Astrocyte (in vitro differentiated cells and primary cell): ENCODE results near the gene JMJD6. TPM values are rescaled to one million over a fixed set of nuclear protein-coding genes. Genes with fewer than 3 reads are reported as not detected.
A peak's percentile ranks its signal among the peaks of the same experiment; 100 is the strongest.
"Not testable (repeated sequence)": the region's sequence is repeated elsewhere in the genome, so short reads cannot be mapped to it uniquely, and the experiment has no call there.

ENCODE experiments used
- DNase-seq: peaks from one replicate; pipeline ENCODE4 v3.0.0-alpha.2; 2010; ENCODE audit warnings: low read depth
- FAIRE-seq: peaks from 2 replicates; lab custom pipeline; 2011; peaks lifted over from hg19 to GRCh38; lab: Jason Lieb, UNC
- H2AFZ ChIP-seq: 2 replicates; pipeline ENCODE4 v1.6.0; 2012; ENCODE audit warnings: low read depth, low read length, inconsistent platforms
- H3K27ac ChIP-seq: 2 replicates; pipeline ENCODE4 v1.5.1; 2011; ENCODE audit warnings: low read depth, low read length, inconsistent platforms
- H3K27me3 ChIP-seq: 2 replicates; pipeline ENCODE4 v1.6.0; 2011; ENCODE audit warnings: low read length, inconsistent platforms; ENCODE audit not compliant: insufficient read depth
- H3K36me3 ChIP-seq: 2 replicates; pipeline ENCODE4 v1.5.1; 2011; ENCODE audit warnings: low read length, inconsistent platforms; ENCODE audit not compliant: insufficient read depth
- H3K4me1 ChIP-seq: 2 replicates; pipeline ENCODE4 v1.5.1; 2011; ENCODE audit warnings: low read length, inconsistent platforms; ENCODE audit not compliant: insufficient read depth
- H3K4me2 ChIP-seq: 2 replicates; pipeline ENCODE4 v1.6.0; 2012; ENCODE audit warnings: low read length, inconsistent platforms
- H3K4me3 ChIP-seq: 2 replicates; pipeline ENCODE4 v1.5.1; 2011; ENCODE audit warnings: low read depth, mild to moderate bottlenecking, low read length, inconsistent platforms; ENCODE audit not compliant: insufficient read depth
- H3K79me2 ChIP-seq: 2 replicates; pipeline ENCODE4 v1.6.0; 2012; ENCODE audit warnings: mild to moderate bottlenecking, low read length, inconsistent platforms; ENCODE audit not compliant: insufficient read depth
- H3K9ac ChIP-seq: 2 replicates; pipeline ENCODE4 v1.6.0; 2012; ENCODE audit warnings: mild to moderate bottlenecking, low read length, inconsistent platforms
- H3K9me3 ChIP-seq: 2 replicates; pipeline ENCODE4 v1.5.1; 2012; ENCODE audit warnings: low read depth, mild to moderate bottlenecking, low read length, inconsistent platforms; ENCODE audit not compliant: insufficient read depth
- H4K20me1 ChIP-seq: 2 replicates; pipeline ENCODE4 v1.6.0; 2012; ENCODE audit warnings: low read length, inconsistent platforms; ENCODE audit not compliant: insufficient read depth
- H3K27ac Mint-ChIP-seq: one replicate; pipeline ENCODE4 v1.8.0; 2021; ENCODE audit warnings: mild to moderate bottlenecking, mixed read lengths; ENCODE audit not compliant: unreplicated experiment
- H3K27me3 Mint-ChIP-seq: one replicate; pipeline ENCODE4 v1.8.0; 2021; ENCODE audit warnings: low read depth, mixed read lengths; ENCODE audit not compliant: unreplicated experiment
- H3K36me3 Mint-ChIP-seq: one replicate; pipeline ENCODE4 v1.8.0; 2021; ENCODE audit warnings: low read depth, mixed read lengths; ENCODE audit not compliant: unreplicated experiment
- H3K4me1 Mint-ChIP-seq: one replicate; pipeline ENCODE4 v1.8.0; 2021; ENCODE audit warnings: low read depth, mixed read lengths; ENCODE audit not compliant: unreplicated experiment
- H3K4me3 Mint-ChIP-seq: one replicate; pipeline ENCODE4 v1.8.0; 2021; ENCODE audit warnings: mild to moderate bottlenecking, moderate library complexity, mixed read lengths; ENCODE audit not compliant: unreplicated experiment
- H3K9me3 Mint-ChIP-seq: one replicate; pipeline ENCODE4 v1.8.0; 2021; ENCODE audit warnings: mild to moderate bottlenecking, mixed read lengths; ENCODE audit not compliant: unreplicated experiment
- EZH2 ChIP-seq: IDR thresholded peaks from 2 replicates; pipeline ENCODE4 v1.6.1; 2012; ENCODE audit warnings: mild to moderate bottlenecking, low read length, inconsistent platforms; ENCODE audit not compliant: insufficient read depth
- total RNA-seq: library from RNA; stranded (reverse); gene quantifications from 2 replicates; pipeline ENCODE4 v1.2.1, GENCODE V29; 2021
- TF ChIP-seq, protein P1 (sequence below): IDR thresholded peaks from 2 replicates; pipeline ENCODE4 v1.5.1; 2011; ENCODE audit warnings: low read depth, mild to moderate bottlenecking, inconsistent platforms, low read length, moderate library complexity; ENCODE audit not compliant: insufficient read depth

Gene JMJD6
- total RNA-seq, 1 donor from 2014 or later = 45.5 TPM

DNA sequence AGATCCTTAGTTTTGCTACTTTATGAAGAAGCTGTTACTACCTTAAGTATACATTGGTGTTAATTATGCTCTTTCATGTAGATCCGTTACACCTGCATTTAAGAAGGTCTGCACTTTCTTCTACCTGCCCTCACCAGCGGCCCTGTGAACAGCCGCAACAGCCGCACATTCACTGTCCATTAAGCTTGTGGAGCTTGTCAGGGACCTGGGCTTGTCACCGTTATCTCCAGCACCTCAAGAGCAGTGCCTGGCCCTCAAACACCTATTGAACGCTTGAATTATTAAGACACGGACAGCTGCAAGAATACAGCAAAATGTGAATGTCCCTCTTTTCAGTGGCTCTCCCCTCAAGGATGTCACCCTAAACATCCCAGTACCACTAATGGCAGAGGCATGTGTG lies 12.6 kb downstream of the JMJD6 start:
- TF ChIP-seq, protein P1, sequence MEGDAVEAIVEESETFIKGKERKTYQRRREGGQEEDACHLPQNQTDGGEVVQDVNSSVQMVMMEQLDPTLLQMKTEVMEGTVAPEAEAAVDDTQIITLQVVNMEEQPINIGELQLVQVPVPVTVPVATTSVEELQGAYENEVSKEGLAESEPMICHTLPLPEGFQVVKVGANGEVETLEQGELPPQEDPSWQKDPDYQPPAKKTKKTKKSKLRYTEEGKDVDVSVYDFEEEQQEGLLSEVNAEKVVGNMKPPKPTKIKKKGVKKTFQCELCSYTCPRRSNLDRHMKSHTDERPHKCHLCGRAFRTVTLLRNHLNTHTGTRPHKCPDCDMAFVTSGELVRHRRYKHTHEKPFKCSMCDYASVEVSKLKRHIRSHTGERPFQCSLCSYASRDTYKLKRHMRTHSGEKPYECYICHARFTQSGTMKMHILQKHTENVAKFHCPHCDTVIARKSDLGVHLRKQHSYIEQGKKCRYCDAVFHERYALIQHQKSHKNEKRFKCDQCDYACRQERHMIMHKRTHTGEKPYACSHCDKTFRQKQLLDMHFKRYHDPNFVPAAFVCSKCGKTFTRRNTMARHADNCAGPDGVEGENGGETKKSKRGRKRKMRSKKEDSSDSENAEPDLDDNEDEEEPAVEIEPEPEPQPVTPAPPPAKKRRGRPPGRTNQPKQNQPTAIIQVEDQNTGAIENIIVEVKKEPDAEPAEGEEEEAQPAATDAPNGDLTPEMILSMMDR = no peak
- TF ChIP-seq EZH2 = no peak
- Histone ChIP-seq H3K27me3 (no peaks in the 10 kb centered on the region), H3K79me2 (peaks cover 58% of the 10 kb centered on the region), H3K9me3 (no peaks in the 10 kb centered on the region), H3K36me3 (peaks cover 25% of the 10 kb centered on the region), H3K4me3 (no peak overlapping the region), H3K4me2 (no peak overlapping the region), H3K27ac (no peak overlapping the region), H2AFZ (no peak overlapping the region), H3K4me1 (peaks cover 42% of the 10 kb centered on the region), H3K9ac (no peak overlapping the region), H4K20me1 (peaks cover 57% of the 10 kb centered on the region)
- Mint-ChIP-seq H3K9me3 (no peaks in the 10 kb centered on the region), H3K36me3 (peaks cover 7% of the 10 kb centered on the region), H3K27me3 (no peaks in the 10 kb centered on the region), H3K27ac (no peak overlapping the region), H3K4me3 (no peak overlapping the region), H3K4me1 (peaks cover 32% of the 10 kb centered on the region)
- no peak for FAIRE-seq
- DNase-seq = no peak

DNA sequence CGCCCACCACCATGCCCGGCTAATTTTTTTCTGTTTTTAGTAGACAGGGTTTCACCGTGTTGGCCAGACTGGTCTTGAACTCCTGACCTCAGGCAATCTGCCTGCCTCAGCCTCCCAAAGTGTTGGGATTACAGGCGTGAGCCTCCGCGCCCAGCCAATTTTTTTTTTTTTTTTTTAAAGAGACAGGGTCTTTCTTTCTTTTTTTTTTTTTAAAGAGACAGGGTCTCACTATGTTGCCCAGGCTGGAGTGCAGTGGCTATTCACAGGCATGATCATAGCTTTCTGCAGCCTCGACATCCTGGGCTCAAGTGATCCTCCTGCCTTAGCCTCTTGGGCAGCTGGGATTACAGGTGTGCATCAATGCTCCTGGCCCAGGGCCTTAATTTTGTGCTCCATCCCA lies 14.1 kb downstream of the JMJD6 start:
- not testable (repeated sequence) for H3K4me3 ChIP-seq, H3K9me3 Mint-ChIP-seq, H3K27me3 Mint-ChIP-seq, H3K27me3 ChIP-seq, H3K9me3 ChIP-seq, H3K27ac ChIP-seq, H3K27ac Mint-ChIP-seq, H3K36me3 Mint-ChIP-seq, FAIRE-seq, H2AFZ ChIP-seq, H3K9ac ChIP-seq, H3K4me2 ChIP-seq, DNase-seq
- H3K4me3 Mint-ChIP-seq = peak overlapping the region; percentile 45
- Histone ChIP-seq H4K20me1 (peaks cover 67% of the 10 kb centered on the region), H3K4me1 (peaks cover 53% of the 10 kb centered on the region), H3K79me2 (peaks cover 68% of the 10 kb centered on the region), H3K36me3 (peaks cover 15% of the 10 kb centered on the region)
- peaks cover 43% of the 10 kb centered on the region for H3K4me1 Mint-ChIP-seq

DNA sequence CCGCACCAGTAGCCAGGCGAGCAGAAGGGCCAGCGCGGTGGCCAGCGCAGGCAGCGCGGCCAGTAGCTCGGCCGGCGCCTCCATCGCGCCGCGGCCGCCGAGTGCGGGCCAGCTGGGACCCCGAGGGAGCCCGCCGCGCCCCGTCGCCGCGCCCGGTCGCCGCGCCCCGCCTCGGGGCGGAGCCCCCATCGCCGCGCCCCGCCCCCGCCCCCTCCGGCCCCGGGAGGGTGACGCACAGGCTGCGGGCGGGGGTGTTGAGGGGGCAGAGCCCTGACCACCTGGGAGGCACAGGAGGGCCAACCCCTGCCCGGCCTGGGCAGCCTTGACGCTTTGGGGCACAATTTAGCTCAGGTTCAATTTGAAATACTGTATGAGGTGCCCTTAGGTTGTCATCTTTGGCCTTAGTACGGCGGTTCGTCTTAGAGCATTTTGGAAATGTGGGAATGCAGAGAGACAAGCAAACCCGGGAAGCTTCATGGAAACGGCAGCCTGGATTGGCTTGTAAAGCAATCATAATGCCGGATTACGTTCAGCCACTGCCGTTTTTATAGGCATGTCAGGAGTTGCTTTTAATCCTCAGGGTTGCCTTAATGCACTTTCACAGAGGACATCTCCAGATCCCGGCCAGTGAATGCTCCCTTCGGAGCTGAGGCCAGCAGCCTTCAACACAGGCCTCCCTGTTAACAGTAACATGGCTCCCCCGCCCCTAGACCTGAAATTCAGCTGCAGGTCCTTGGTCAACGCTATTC lies 15.4 kb downstream of the JMJD6 start, which contains the start of gene MXRA7:
MXRA7 (minus strand) TSS at position 103 of the 749 bp plus-strand sequence; CDS start at position 84, 19 bp downstream.
- Histone ChIP-seq H3K9ac (peak within 1 kb of the TSS; percentile 97), H3K36me3 (peaks cover 15% of the 10 kb centered on the region), H3K27ac (peak within 1 kb of the TSS; percentile 98), H3K9me3 (no peaks in the 10 kb centered on the region), H3K4me1 (peaks cover 40% of the 10 kb centered on the region), H4K20me1 (peaks cover 73% of the 10 kb centered on the region), H3K4me3 (peak within 1 kb of the TSS; percentile 81), H3K4me2 (peak within 1 kb of the TSS; percentile 96), H2AFZ (no peak within 1 kb of the TSS), H3K27me3 (no peaks in the 10 kb centered on the region), H3K79me2 (peaks cover 81% of the 10 kb centered on the region)
- peaks cover 40% of the 10 kb centered on the region for H3K4me1 Mint-ChIP-seq
- TF ChIP-seq EZH2 = no peak
- TF ChIP-seq, protein P1 = no peak
- FAIRE-seq (no peak), DNase-seq (no peak)
- H3K9me3 Mint-ChIP-seq = no peaks in the 10 kb centered on the region
- peak within 1 kb of the TSS; percentile 93 for H3K27ac Mint-ChIP-seq
- peaks cover 10% of the 10 kb centered on the region for H3K36me3 Mint-ChIP-seq
- H3K27me3 Mint-ChIP-seq = no peaks in the 10 kb centered on the region
- H3K4me3 Mint-ChIP-seq = peak within 1 kb of the TSS; percentile 91

DNA sequence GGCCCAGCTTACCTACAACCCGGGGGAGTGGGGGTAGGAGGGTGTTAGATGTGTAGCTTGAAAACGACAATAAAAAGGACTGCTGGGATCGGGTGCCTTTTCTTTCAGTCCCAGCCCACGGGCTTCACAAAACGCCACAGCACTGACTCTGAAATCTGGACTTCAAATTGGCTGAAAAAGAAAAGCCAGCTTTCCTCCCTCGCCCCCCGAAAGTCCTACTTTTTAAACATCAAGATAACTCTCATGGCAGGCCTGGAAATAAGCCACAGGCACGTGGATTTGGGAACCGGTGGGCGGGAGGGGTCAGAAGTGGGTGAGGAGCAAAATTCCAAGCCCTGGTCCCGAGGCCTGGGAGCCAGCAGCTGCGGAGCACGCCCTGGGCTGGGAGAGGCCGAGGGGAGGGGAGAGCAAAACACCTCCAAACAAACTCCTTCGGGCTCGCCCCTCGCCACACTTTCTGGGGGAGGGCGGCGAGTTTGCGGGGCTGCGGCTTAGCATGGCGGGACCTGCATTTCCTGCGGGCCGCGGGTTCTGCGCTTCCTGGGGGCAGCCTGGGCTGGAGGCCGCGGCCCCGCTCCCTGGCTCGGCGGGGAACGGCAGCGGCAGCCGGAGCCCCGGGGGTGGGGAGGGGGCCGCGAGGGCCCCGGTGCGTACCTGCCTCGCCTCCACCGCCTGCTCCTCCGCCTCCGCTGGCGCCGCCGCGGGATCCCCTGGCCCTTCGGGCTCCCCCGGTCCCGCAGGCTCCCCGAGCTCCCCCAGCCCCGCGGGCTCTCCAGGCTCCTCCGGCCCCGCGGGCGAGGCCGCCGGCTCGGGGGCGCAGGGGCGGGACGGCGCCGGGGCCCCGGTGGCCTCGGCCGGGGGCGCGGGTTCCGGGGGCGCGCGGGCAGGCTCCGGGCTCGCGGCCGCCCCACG lies 16.2 kb downstream of the JMJD6 start:
- not testable (repeated sequence) for DNase-seq, H2AFZ ChIP-seq, H3K27me3 ChIP-seq, FAIRE-seq, H3K36me3 Mint-ChIP-seq, H3K9me3 Mint-ChIP-seq, H3K9me3 ChIP-seq, H3K27me3 Mint-ChIP-seq
- Histone ChIP-seq H3K9ac (peak overlapping the region; percentile 97), H3K79me2 (peaks cover 86% of the 10 kb centered on the region), H3K36me3 (peaks cover 15% of the 10 kb centered on the region), H3K4me3 (peak overlapping the region; percentile 81), H3K27ac (peak overlapping the region; percentile 98), H3K4me1 (peaks cover 32% of the 10 kb centered on the region), H4K20me1 (peaks cover 74% of the 10 kb centered on the region), H3K4me2 (peak overlapping the region; percentile 96)
- Mint-ChIP-seq H3K4me3 (peak overlapping the region; percentile 91), H3K4me1 (peaks cover 38% of the 10 kb centered on the region), H3K27ac (peak overlapping the region; percentile 93)
